GM12873 (cell line): Measurements from ENCODE around the gene ITGA3.
A peak's percentile ranks its signal among the peaks of the same experiment; 100 is the strongest.

Experiments
- CTCF ChIP-seq: IDR thresholded peaks from 2 replicates; pipeline ENCODE4 v1.5.1; 2012; ENCODE audit warnings: low read depth, mild to moderate bottlenecking, moderate library complexity, low read length, control low read depth; ENCODE audit not compliant: insufficient read depth; ENCODE audit errors: missing control alignments

The ITGA3 gene

GRCh38 chr17:50111673-50112655 lies 56.1 kb downstream of the ITGA3 start:
- peak; percentile 8 for TF ChIP-seq CTCF

DNA sequence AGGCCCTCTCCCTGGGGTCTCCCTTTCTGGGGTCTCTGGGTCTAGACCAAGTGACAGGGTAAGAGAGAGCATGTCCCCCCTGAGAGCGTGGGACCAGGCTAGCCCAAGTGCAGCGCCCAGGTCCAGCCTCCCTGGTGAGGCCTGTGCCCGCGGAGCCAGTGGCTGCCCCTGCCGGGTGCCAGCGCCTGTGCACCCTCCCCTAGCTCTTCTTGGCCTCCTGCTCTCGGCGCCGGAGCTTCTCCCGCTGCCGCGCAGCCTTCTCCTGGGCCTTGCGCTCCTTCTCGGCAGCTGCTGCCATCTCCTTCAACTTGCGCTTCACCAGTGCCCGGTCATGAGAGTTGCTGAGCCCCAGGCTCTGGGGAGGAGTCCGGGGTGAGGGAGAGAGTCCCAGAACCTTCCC lies 56.8 kb downstream of the ITGA3 start:
- TF ChIP-seq CTCF: no peak

DNA sequence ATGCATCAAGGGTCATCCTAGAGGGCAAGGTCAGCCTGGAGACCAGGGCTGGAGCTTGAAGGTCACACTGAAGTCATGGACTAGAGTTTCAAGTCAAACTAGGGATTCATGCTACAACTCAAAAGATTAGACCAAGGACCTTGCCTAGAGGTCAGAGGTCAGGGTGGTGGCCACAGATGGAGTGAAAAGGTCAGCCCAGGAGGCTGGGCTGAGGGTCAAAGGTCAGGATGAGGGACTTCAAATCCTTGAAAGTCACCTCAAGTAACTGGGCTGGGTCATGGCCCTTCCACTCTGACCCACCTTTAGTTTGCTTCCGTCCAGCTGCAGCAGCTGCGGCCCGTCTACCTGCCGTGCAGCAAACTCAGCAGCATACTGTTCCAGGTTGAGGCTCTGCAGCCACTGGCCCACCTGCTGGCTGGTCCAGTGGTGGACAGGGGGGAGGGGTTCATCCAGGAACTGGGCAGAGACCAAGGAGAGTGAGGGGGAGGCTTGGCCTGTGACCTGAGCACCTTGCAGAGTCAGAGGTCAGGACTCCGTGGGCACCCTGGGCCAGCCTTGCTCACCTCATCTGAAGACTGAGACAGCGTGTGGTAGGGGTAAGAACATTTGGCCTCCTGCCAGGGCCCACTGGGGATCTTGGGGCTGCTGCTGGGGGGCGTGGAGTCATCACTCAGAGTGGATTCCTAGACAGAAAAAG lies 57.9 kb downstream of the ITGA3 start:
- no peak for TF ChIP-seq CTCF

GRCh38 chr17:50114401-50114800 lies 58.5 kb downstream of the ITGA3 start:
- no peak for TF ChIP-seq CTCF

- TF ChIP-seq CTCF: peak; percentile 85
These were observed 59.0 kb downstream of the ITGA3 start for GRCh38 chr17:50114849-50115357.

GRCh38 chr17:50115756-50116155 lies 59.8 kb downstream of the ITGA3 start:
- no peak for TF ChIP-seq CTCF
